Muscle layer of colon (tissue), 2 donors: ENCODE measurements around the gene PLPP2.

Experiments used
- H3K27ac ChIP-seq: one replicate; pipeline ENCODE4 v1.7.0; 2013; ENCODE audit warnings: low read depth, mild to moderate bottlenecking, low read length, moderate library complexity
- H3K27me3 ChIP-seq, 2 donors: one replicate each; pipeline ENCODE4 v1.7.0; 2013; ENCODE audit warnings: low read length in 2 of 2, mild to moderate bottlenecking in 2 of 2; ENCODE audit not compliant: insufficient read depth in 2 of 2, control insufficient read depth in 1 of 2
- H3K36me3 ChIP-seq: one replicate; pipeline ENCODE4 v1.7.0; 2013; ENCODE audit warnings: mild to moderate bottlenecking, low read length; ENCODE audit not compliant: insufficient read depth
- H3K4me1 ChIP-seq: one replicate; pipeline ENCODE4 v1.7.0; 2013; ENCODE audit warnings: mild to moderate bottlenecking, low read length; ENCODE audit not compliant: insufficient read depth
- H3K4me3 ChIP-seq, 2 donors: one replicate each; pipeline ENCODE4 v1.7.0; 2013; ENCODE audit warnings: low read length in 2 of 2, low read depth in 1 of 2, mild to moderate bottlenecking in 1 of 2, moderate library complexity in 1 of 2
- H3K9ac ChIP-seq: one replicate; pipeline ENCODE4 v1.7.0; 2013; ENCODE audit warnings: low read length
- H3K9me3 ChIP-seq: one replicate; pipeline ENCODE4 v1.7.0; 2013; ENCODE audit warnings: mild to moderate bottlenecking, low read length
- donor health status: abdominal sarcoma.
- donor health status: Adenocarcinoma of cecum.

PLPP2 gene

GRCh38 chr19:313169-313987 is 22.2 kb upstream of the PLPP2 start:
- no peaks in the 10 kb centered on the region for H3K9me3 ChIP-seq
- no peak overlapping the region for H3K4me3 ChIP-seq
- no peak overlapping the region for H3K9ac ChIP-seq
- no peaks in the 10 kb centered on the region for H3K27me3 ChIP-seq
- H3K36me3 ChIP-seq, result peaks cover 41% of the 10 kb centered on the region
- no peak overlapping the region for H3K27ac ChIP-seq
- H3K4me1 ChIP-seq, result no peaks in the 10 kb centered on the region

- H3K36me3 ChIP-seq, result peaks cover 47% of the 10 kb centered on the region
- H3K27me3 ChIP-seq, result no peaks in the 10 kb centered on the region
- H3K9me3 ChIP-seq, result no peaks in the 10 kb centered on the region
- H3K4me3 ChIP-seq, result no peak overlapping the region
- H3K9ac ChIP-seq, result no peak overlapping the region
- no peaks in the 10 kb centered on the region for H3K4me1 ChIP-seq
- H3K27ac ChIP-seq, result no peak overlapping the region
Observed at GRCh38 chr19:311813-312261, 20.6 kb upstream of the PLPP2 start.

GRCh38 chr19:310781-311496 is 19.7 kb upstream of the PLPP2 start:
- Histone ChIP-seq H3K9me3 (no peaks in the 10 kb centered on the region), H3K4me1 (no peaks in the 10 kb centered on the region), H3K9ac (no peak overlapping the region), H3K36me3 (peaks cover 45% of the 10 kb centered on the region), H3K4me3 (no peak overlapping the region), H3K27me3 (no peaks in the 10 kb centered on the region), H3K27ac (no peak overlapping the region)

GRCh38 chr19:310141-310651 is 19.0 kb upstream of the PLPP2 start:
- no peaks in the 10 kb centered on the region for H3K4me1 ChIP-seq
- H3K4me3 ChIP-seq, result no peak overlapping the region
- no peaks in the 10 kb centered on the region for H3K27me3 ChIP-seq
- H3K9ac ChIP-seq, result no peak overlapping the region
- H3K27ac ChIP-seq, result no peak overlapping the region
- H3K9me3 ChIP-seq, result no peaks in the 10 kb centered on the region
- H3K36me3 ChIP-seq, result peaks cover 44% of the 10 kb centered on the region

- Histone ChIP-seq H3K9me3 (no peaks in the 10 kb centered on the region), H3K4me1 (no peaks in the 10 kb centered on the region), H3K27ac (no peak overlapping the region), H3K4me3 (no peak overlapping the region), H3K36me3 (peaks cover 40% of the 10 kb centered on the region), H3K27me3 (no peaks in the 10 kb centered on the region), H3K9ac (no peak overlapping the region)
Observed at GRCh38 chr19:309206-309565, 18.0 kb upstream of the PLPP2 start.

DNA sequence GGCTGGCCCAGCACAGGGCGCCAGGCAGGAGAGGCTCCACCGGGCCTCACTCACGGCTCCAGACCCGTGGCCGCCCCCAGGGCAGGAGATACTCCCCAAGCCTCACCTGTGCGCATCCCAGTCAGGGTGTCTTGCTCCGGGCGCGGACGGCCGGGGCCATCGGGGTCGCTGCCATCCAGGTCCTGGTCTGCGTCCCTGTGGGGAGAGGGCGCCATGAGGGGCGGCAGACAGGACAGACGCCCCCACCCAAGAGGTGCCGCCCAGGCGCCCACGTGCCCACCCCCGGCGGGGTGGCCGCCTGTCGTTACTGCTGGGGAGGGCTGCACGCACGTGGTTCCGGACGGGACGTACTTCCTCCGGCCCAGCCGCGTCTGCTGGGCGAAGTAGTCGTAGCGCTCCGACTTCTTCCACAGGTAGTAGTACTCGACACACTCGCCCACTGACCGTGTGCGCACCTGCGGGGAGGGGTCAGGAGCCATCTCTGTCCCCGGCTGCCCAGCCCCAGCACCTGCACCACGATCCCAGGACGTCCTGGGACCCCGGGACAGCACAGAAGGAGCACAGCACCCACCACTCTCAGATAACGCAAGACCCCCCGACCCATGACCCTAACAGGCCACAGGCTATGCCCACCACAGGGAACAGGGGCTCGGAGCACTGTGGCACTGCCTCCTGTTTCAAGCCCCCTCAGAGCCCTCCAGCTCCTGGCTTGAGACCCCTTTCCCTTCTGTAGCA is 17.4 kb upstream of the PLPP2 start:
- no peak overlapping the region for H3K9ac ChIP-seq
- H3K36me3 ChIP-seq, result peaks cover 37% of the 10 kb centered on the region
- H3K9me3 ChIP-seq, result no peaks in the 10 kb centered on the region
- H3K27ac ChIP-seq, result no peak overlapping the region
- H3K27me3 ChIP-seq, result no peaks in the 10 kb centered on the region
- H3K4me3 ChIP-seq, result no peak overlapping the region
- H3K4me1 ChIP-seq, result no peaks in the 10 kb centered on the region

DNA sequence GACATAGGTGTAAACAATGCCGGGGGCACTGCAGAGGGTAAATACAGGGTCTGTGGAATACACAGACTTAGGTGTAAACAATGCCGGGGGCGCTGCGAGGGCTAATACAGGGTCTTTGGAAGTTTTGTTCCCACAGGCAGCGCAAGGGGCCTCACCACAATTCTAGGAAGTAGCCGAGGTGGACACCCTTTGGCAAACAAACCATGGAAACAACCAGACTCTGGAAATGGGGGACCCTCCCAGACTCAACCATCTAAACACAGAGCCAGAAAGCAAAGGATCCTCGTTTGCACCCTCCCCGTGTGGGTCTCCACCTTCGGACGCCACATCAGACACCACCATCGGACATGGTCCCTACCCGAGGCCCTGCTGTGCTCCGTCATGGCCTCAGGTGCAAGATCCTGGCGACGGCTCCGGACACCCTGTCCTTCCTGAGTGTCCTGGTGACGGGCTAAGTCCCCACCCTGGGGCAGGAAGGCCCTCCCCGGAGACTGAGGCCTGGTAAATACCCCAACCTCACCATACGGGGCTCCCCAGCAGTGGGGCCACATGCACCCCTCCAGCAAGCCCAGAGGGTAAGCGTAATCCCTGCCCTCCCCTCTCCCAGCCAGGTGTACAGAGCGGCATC is 16.7 kb upstream of the PLPP2 start:
- H3K4me3 ChIP-seq, result no peak overlapping the region
- H3K36me3 ChIP-seq, result peaks cover 37% of the 10 kb centered on the region

GRCh38 chr19:307111-307531 is 15.9 kb upstream of the PLPP2 start:
- H3K27me3 ChIP-seq, result no peaks in the 10 kb centered on the region
- no peaks in the 10 kb centered on the region for H3K9me3 ChIP-seq
- H3K27ac ChIP-seq, result no peak overlapping the region
- H3K9ac ChIP-seq, result no peak overlapping the region
- no peak overlapping the region for H3K4me3 ChIP-seq
- H3K36me3 ChIP-seq, result peaks cover 36% of the 10 kb centered on the region
- H3K4me1 ChIP-seq, result no peaks in the 10 kb centered on the region

More for the DNA sequence above, 16.7 kb upstream of the PLPP2 start:
- Histone ChIP-seq H3K27ac (no peak overlapping the region), H3K9ac (no peak overlapping the region), H3K9me3 (no peaks in the 10 kb centered on the region), H3K4me1 (no peaks in the 10 kb centered on the region), H3K27me3 (no peaks in the 10 kb centered on the region)

GRCh38 chr19:306151-306900 is 15.1 kb upstream of the PLPP2 start:
- Histone ChIP-seq H3K36me3 (peaks cover 28% of the 10 kb centered on the region), H3K9ac (no peak overlapping the region), H3K4me1 (no peaks in the 10 kb centered on the region), H3K4me3 (no peak overlapping the region), H3K9me3 (no peaks in the 10 kb centered on the region), H3K27me3 (no peaks in the 10 kb centered on the region), H3K27ac (no peak overlapping the region)

GRCh38 chr19:305240-306150 is 14.3 kb upstream of the PLPP2 start:
- H3K27me3 ChIP-seq, result no peaks in the 10 kb centered on the region
- no peak overlapping the region for H3K27ac ChIP-seq
- H3K9me3 ChIP-seq, result no peaks in the 10 kb centered on the region
- no peak overlapping the region for H3K9ac ChIP-seq
- no peaks in the 10 kb centered on the region for H3K4me1 ChIP-seq
- peaks cover 19% of the 10 kb centered on the region for H3K36me3 ChIP-seq
- no peak overlapping the region for H3K4me3 ChIP-seq
